Omental fat pad (tissue), 4 donors: ENCODE data around the gene ZNF283. TPM values are rescaled to one million over a fixed set of nuclear protein-coding genes. Genes with fewer than 3 reads are reported as not detected.

Experiments used
- ATAC-seq: fragments of 150-250 bp; one replicate; pipeline ENCODE4 v1.9.1; 2016; ENCODE audit warnings: mild to moderate bottlenecking, moderate library complexity; ENCODE audit not compliant: low FRiP score
- DNase-seq: peaks from one replicate; pipeline ENCODE4 v3.0.0-alpha.2; 2019; ENCODE audit warnings: low spot score
- total RNA-seq, 4 donors: library from RNA; depleted of rRNA; stranded (reverse); fragments of >200 nt; gene quantifications; one replicate each; pipeline ENCODE4 v1.1.0, GENCODE V29; 2016
- TF ChIP-seq, protein P1 (sequence below), 3 donors: fragments of 450-650 bp; IDR thresholded peaks; one replicate each; pipeline ENCODE4 v1.5.1; 2016 to 2017; ENCODE audit warnings: antibody characterized with exemption in 3 of 3, mild to moderate bottlenecking in 3 of 3, moderate library complexity in 2 of 3

Gene ZNF283
- total RNA-seq: 10 to 100 TPM in 1 of 4 donors, 1 to 10 TPM in 3; 4.8 to 20.5 (median 7.3) TPM

- ATAC-seq: peak; percentile 97
- TF ChIP-seq, protein P1, sequence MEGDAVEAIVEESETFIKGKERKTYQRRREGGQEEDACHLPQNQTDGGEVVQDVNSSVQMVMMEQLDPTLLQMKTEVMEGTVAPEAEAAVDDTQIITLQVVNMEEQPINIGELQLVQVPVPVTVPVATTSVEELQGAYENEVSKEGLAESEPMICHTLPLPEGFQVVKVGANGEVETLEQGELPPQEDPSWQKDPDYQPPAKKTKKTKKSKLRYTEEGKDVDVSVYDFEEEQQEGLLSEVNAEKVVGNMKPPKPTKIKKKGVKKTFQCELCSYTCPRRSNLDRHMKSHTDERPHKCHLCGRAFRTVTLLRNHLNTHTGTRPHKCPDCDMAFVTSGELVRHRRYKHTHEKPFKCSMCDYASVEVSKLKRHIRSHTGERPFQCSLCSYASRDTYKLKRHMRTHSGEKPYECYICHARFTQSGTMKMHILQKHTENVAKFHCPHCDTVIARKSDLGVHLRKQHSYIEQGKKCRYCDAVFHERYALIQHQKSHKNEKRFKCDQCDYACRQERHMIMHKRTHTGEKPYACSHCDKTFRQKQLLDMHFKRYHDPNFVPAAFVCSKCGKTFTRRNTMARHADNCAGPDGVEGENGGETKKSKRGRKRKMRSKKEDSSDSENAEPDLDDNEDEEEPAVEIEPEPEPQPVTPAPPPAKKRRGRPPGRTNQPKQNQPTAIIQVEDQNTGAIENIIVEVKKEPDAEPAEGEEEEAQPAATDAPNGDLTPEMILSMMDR (IDR thresholded peaks at IDR 0.05): no peak
- peak; percentile 82 for DNase-seq
These were observed at the start of gene ZNF283 for GRCh38 chr19:43826787-43827754. Gene ZNF283 (plus strand): TSS chr19:43827321. CDS start chr19:43833505, 6,184 bp downstream.

DNA sequence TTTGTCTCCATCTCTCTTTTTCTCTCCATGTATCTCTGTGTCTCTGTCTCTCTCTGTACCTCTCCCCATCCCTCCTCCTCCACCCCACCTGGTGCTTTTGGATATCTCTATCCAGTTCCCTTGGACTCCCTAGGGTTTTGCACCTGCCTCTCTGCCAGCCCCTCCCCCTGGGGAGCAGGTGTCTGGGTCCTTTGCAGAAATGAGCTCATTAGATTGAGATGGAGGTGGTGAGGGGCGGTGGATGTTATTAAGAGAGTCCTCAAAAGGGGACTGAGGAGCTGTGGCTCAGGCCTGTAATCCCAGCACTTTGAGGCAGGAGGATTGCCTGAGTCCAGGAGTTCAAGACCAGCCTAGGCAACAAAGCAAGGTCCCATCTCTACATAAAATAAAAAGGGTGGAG lies 48.5 kb upstream of the ZNF283 start:
- TF ChIP-seq, protein P1 (IDR thresholded peaks at IDR 0.05): no peak
- DNase-seq (no peak), ATAC-seq (no peak)

GRCh38 chr19:43779147-43779819 lies 47.8 kb upstream of the ZNF283 start:
- DNase-seq: no peak
- TF ChIP-seq, protein P1 (IDR thresholded peaks at IDR 0.05): no peak
- ATAC-seq: no peak

GRCh38 chr19:43779820-43780219 lies 47.3 kb upstream of the ZNF283 start:
- ATAC-seq: no peak
- TF ChIP-seq, protein P1 (IDR thresholded peaks at IDR 0.05): no peak
- no peak for DNase-seq

DNA sequence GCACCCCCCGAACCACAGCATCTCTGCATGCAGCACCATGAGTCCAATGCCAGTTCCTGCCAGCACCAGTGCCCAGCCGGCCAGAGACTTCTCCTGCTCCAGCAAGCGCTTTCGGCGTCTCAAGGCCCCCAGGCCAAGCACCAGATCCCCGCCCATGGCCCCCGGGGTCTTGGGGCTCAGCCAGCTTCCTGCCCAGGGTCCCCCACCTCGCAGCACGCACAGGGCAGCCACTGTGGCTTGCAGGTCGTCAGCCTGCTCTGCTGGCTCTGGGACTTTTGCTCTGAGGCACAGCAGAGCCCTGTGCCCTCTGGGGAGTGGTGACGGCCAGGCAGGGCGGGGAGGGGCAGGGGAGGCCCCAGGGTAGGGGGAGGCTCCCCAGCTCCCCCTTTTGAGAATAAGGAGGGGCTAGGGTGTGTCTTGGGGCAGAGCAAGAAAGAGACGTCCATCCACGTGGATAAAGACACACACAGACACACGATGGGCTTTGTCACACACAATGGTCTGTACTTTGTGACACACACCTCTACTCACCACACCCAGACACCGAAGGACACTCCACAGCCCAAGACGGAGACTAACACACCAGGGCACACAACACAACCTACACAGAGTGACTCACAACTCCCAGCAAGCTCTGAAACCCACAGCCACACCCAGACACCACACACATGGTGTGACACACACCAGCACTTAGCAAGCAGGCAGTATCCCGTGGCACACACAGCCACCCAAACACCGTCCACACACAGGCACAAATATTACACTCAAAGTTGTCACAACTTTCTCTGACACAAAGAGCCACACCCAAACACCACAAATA lies 46.2 kb upstream of the ZNF283 start, which contains the start of gene KCNN4:
KCNN4 (minus strand) TSS at position 268 of the 820 bp plus-strand sequence; CDS start at position 156, 112 bp downstream.
- DNase-seq (no peak), ATAC-seq (peak; percentile 39)
- TF ChIP-seq, protein P1 (IDR thresholded peaks at IDR 0.05): no peak

GRCh38 chr19:43781630-43782310 lies 45.4 kb upstream of the ZNF283 start:
- TF ChIP-seq, protein P1 (IDR thresholded peaks at IDR 0.05): no peak
- ATAC-seq (no peak), DNase-seq (no peak)
